Thyroid gland (tissue), 4 donors: ENCODE measurements around the gene CUL2.

Experiments used
- CTCF ChIP-seq, 6 experiments: fragments of 200-600 bp in 3 of 6; fragments of 450-650 bp in 3 of 6; sonication (generic) in 3 of 6; IDR thresholded peaks; one replicate each; pipeline ENCODE4 v1.5.1; 2016 to 2019; ENCODE audit warnings: antibody characterized with exemption in 6 of 6, mild to moderate bottlenecking in 2 of 6, inconsistent platforms in 1 of 6, moderate library complexity in 1 of 6
- POLR2A ChIP-seq, 2 donors: fragments of 450-650 bp; IDR thresholded peaks; one replicate each; pipeline ENCODE4 v1.6.1; 2017; ENCODE audit warnings: antibody characterized with exemption in 2 of 2, mild to moderate bottlenecking in 2 of 2, moderate library complexity in 1 of 2

DNA sequence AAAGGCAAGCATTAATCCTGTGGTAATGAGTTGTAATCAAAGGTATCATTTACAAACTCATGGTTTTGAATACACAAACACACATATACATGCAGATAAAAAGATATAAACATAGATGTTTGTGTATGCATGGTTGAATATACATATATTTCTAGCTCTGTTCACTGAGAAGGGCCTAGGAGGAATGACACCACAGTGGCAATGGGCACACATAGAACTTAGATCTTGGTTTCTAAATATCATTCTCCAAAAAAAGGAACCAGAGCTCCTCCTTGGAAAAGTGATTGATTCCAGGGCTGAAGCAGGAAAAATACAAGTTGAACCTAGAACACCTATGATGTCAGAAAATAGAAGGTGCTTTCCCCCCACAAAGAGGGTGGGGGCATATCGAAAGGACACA lies 6.9 kb downstream of the CUL2 start:
- no peak for TF ChIP-seq POLR2A (IDR thresholded peaks at IDR 0.05)
- TF ChIP-seq CTCF (IDR thresholded peaks at IDR 0.05) = no peak
